Posterior cingulate gyrus (tissue), 11 donors: ENCODE data around the gene KRTAP9-1.
A peak's percentile ranks its signal among the peaks of the same experiment; 100 is the strongest.
"Not testable (repeated sequence)": the region's sequence is repeated elsewhere in the genome, so short reads cannot be mapped to it uniquely, and the experiment has no call there.

Experiments
- DNase-seq, 10 donors: peaks; one replicate each; pipeline versions ENCODE4 v3.0.0 to v3.0.0-alpha.2; 2020 to 2021; ENCODE audit warnings: mixed read lengths in 3 of 10
- intact Hi-C: fragments of 100-400 bp; cut with DNase I; formaldehyde crosslinking; loops from one replicate; pipeline ENCODE4 v1.15.1; 2023

KRTAP9-1 gene, protein sequence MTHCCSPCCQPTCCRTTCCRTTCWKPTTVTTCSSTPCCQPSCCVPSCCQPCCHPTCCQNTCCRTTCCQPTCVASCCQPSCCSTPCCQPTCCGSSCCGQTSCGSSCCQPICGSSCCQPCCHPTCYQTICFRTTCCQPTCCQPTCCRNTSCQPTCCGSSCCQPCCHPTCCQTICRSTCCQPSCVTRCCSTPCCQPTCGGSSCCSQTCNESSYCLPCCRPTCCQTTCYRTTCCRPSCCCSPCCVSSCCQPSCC

DNA sequence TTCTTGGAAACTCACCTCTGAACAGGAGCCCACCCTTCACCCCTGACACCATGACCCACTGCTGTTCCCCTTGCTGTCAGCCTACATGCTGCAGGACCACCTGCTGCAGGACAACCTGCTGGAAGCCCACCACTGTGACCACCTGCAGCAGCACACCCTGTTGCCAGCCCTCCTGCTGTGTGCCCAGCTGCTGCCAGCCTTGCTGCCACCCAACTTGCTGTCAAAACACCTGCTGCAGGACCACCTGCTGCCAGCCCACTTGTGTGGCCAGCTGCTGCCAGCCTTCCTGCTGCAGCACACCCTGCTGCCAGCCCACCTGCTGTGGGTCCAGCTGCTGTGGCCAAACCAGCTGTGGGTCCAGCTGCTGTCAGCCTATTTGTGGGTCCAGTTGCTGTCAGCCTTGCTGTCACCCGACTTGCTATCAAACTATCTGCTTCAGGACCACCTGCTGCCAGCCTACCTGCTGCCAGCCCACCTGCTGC lies at the start of gene KRTAP9-1:
Gene KRTAP9-1, plus strand, starts transcription at position 51 of the 482 bp plus-strand sequence. Its CDS starts 0 bp downstream, at position 51.
- DNase-seq, intact Hi-C loops: not testable (repeated sequence)

DNA sequence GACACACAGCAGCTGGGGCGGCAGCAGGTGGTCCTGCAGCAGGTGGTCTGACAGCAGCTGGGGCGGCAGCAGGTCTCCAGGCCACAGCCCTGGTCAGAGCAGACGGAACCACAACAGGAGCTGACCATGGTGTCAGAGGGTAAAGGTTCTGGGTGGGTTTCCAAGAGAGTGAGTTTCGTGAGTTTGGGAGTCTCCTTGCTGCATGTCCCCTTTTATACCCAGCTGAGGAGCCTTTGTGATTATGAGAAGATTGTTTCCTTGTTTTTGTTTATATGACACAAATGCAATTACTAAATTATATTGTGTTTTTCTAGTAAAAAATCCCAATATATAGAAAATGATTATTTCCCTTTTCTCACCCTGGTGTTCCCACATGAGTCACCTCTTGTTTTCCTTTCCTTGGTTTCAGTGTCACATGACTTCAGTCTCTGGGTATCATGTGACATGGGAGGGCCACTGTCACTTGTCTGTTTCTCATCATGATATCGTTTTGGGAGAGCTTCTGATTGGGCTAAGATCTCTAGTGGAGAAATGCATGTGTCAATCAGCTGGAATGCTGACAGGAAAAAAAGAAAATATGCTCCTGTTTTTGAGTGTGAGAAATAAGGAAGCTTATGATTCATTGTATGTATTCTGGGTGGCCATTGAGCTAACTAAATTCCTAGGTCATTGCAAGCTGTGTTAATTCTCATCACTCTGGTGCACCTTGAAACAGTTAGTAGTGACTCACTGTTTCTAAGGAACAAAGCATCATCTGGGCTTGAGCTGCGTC lies 49.1 kb upstream of the KRTAP9-1 start, which contains the start of gene KRTAP4-6:
Gene KRTAP4-6, minus strand, starts transcription at position 185 of the 772 bp plus-strand sequence. Its CDS starts 57 bp downstream, at position 128.
- no peak for DNase-seq
- intact Hi-C loops, result no loop called here

DNA sequence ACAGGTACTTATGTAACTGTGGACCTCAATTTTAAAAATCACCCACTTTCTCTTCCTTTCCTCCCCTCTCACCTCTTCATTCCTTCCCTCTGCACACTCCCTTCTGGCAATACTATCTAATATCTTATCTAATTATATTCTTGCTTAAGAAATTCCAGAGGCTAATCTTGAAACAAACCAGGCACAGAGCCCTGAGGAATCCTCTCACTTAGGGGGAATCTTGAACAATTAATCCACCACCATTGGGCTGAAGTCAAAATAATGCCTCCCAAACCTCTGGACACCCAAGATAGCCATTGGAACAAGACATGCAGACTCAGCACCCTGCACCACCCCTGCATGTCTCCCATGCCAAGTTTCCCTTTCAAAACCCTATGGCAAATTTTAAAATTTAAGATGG lies 48.3 kb upstream of the KRTAP9-1 start:
- intact Hi-C loops, result no loop called here
- no peak for DNase-seq

DNA sequence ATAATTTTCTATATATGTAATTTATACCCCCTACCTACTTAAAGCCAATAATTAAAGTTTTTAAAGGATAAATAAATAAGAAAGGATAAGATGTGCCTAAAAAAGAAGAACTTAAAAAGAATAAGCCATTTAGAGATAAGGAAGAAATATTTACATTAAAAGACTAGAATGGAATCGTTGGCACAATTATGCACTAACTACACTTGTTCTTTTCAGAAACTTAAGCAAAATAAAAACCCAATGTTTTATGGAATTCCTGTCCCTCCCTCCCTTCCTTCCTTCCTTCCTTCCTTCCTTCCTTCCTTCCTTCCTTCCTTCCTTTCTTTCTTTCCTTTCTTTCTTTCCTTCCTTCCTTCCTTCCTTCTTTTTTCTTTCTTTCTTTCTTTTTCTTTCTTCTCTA lies 44.8 kb upstream of the KRTAP9-1 start:
- intact Hi-C loops, result no loop called here
- DNase-seq, result no peak

DNA sequence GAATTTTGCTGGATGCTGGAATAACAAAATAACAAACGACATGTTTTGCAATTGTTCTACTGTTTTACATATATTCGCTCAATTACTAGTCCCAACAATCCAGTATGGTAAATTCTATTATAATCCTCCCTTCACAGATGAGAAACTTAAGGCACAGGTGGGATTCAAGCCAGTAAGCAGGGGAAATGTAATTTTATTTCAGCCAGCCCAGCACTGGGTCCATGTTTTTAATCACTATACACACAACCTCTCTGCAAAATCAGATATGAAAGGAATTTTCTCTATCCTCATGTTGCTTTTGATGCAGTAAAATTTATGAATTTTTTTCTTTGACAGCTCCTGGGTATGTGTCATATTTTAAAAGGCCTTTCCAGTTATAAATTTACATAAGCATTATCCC lies 44.4 kb upstream of the KRTAP9-1 start:
- intact Hi-C loops, result no loop called here
- no peak for DNase-seq

DNA sequence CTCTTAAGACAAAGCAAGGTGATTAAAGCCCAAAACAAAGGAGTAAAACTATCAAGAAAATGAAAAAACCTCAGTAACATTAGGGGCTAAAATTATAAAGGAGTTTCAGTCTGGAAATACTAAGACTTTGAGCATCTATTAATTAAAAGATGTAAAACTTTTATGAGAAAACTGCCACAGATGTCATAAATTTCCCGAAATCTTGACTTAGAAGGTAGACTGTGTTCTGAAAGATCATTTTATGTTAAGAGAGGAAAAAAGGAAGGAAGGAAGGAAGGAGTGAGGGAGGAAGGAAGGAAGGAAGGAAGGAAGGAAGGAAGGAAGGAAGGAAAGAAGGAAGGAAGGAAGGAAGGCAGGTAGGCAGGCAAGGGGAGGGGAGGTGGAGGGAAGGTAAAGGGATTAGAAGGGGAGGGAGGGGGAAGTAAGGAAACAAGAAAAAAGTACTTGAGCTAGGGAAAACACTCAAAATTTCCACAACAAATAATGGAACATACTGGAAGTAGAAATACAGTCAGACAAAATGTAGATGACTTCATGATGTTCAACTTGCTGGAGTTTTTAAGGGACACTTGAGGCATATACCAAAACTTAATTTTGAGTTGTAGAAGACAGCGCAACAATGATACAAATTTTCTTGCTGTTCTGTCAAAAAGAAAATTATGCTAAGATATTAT lies 42.0 kb upstream of the KRTAP9-1 start:
- intact Hi-C loops, result no loop called here
- DNase-seq, result no peak

DNA sequence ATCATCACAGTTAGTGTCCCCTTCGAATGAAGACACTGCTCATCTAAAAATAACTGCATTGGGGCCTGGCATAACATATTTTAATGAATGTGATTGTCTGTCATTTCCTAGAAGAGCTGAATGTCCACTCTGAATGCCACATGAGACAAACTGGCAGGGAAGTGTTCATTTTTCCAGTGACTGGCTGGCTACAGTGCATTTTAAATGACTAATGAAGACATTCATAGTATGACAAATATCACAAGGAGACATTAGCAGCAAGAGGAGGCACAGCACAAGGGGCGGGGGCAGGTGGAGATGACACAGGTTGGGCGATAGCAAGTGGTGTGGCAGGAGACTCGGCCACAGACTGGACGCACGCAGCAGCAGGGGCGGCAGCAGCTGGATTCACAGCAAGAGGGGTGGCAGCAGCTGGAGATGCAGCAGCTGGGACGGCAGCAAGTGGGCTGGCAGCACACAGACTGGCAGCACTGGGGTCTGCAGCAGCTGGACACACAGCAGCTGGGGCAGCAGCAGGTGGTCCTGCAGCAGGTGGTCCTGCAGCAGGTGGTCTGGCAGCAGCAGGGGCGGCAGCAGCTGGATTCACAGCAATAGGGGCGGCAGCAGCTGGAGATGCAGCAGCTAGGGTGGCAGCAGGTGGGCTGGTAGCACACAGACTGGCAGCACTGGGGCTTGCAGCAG lies 40.6 kb upstream of the KRTAP9-1 start:
- intact Hi-C loops, result not testable (repeated sequence)
- peak in 1 of 10 donors; percentile 68 for DNase-seq

DNA sequence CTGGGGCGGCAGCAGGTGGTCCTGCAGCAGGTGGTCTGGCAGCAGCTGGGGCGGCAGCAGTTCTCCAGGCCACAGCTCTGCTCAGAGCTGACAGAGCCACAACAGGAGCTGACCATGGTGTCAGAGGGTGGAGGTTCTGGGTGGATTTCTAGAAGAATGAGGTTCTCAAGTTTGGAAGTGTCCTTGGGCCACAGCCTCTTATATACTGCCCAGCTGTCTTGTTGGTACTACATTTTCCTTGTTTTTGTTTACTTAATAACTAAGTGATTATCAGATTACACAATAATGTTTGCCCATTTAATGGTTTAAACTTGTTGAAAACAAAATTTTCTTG lies 40.1 kb upstream of the KRTAP9-1 start, which contains the start of gene KRTAP4-5:
Gene KRTAP4-5, minus strand, starts transcription at position 174 of the 334 bp plus-strand sequence. Its CDS starts 58 bp downstream, at position 116.
- intact Hi-C loops, result no loop called here
- DNase-seq, result no peak

DNA sequence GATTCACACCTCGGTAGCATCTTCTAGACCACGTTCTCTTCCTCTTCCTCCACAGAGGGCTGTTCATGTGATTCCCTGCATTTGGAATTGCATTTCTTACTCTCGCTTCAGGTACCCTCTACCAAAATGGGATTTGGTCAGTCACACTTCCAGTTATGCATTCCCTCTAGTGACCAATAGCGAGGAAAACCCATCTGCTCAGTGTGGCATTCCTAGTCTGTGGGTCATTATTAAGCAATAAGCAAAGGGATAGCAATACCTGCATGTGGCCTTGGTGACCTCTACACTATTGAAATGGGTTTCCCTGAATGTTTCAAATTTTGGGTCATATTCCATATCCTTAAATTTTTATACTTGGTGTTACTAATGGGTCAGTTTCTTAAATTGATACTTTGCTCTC lies 39.7 kb upstream of the KRTAP9-1 start:
- intact Hi-C loops, result no loop called here

DNA sequence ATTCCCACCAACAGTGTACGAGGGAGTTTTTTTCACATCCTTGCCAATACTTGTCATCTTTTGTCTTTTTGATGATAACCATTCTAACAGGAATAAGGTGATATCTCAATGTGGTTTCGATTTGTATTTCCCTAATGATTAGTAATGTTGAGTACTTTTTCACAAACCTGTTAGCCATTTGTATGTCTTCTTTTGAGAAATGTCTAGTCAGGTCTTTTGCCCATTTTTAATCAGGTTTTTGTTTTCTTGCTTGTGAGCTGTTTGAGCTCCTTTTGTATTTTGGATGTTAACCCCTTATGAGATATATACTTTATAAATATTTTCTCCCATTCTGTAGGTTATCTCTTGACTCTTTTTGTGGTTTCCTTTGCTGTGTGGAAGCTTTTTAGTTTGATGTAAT lies 38.2 kb upstream of the KRTAP9-1 start:
- no peak for DNase-seq
- intact Hi-C loops, result no loop called here

More for the DNA sequence above, 39.7 kb upstream of the KRTAP9-1 start:
- no peak for DNase-seq

DNA sequence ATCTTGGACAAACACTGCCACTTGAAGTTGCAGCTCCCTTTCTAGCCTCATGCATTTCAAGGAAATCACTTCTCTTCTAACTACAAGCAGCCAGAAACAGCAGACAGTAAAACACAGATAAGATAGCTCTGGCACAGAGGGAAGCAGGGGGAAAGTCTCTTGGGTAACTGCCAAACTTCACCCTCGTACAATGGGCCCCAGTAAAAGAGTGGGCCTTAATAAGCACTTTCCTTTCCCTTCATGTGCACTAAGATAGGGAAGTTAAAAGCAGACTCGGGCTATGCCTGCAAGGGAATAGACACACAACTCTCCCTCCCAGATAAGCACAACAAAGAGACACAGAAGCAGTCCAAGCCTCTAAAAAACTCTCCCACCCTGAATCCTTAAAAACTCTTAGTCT lies 35.8 kb upstream of the KRTAP9-1 start:
- DNase-seq, result no peak

DNA sequence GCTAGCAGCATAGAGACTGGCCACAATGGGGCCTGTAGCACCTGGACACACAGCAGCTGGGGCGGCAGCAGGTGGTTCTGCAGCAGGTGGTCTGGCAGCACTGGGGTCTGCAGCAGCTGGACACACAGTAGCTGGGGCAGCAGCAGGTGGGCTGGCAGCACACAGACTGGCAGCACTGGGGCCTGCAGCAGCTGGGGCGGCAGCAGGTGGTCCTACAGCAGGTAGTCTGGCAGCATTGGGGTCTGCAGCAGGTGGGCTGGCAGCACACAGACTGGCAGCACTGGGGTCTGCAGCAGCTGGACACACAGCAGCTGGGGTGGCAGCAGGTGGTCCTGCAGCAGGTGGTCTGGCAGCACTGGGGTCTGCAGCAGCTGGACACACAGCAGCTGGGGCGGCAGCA lies 29.5 kb upstream of the KRTAP9-1 start:
- intact Hi-C loops, result not testable (repeated sequence)
- peak in 1 of 10 donors; percentile 66 for DNase-seq

More for the DNA sequence above, 35.8 kb upstream of the KRTAP9-1 start:
- intact Hi-C loops, result no loop called here

DNA sequence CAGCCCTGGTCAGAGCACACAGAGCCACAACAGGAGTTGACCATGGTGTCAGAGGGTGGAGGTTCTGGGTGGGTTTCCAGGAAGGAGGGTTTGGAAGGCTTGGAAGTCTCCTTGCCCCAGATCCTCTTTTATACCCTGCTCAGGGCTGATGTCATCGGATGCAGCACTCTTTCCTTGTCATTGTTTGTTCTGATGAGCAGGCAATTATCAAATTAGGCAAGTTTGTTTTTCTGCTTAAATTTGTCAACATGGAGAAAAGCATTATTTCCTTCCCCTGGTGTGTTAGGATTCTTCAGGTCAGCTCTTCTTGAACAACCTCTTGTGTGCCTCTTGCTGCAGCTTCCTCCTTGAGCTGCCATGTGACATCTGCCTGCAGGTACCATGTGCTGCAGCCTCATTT lies 29.0 kb upstream of the KRTAP9-1 start, which contains the start of gene KRTAP4-4:
Gene KRTAP4-4, minus strand, starts transcription at position 101 of the 400 bp plus-strand sequence. Its CDS starts 57 bp downstream, at position 44.
- intact Hi-C loops, result no loop called here
- DNase-seq, result no peak

DNA sequence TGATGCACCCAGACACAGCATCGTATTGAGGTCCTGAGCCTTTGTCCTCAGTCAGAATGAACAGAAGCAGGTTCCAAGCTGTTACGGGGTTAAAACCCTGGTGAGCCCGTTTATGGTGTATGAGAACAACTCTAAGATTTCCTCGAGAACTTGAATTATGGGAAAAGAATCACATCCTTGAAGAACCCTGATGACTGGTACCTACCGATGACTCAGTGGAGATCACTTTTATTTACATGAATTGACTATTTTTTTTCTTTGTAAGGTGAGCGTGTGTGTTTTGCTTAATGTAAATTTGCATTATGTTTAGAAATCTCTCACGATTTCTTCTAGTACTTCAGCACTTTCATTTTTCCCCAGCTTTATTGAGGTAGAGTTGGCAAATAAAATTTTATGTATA lies 25.9 kb upstream of the KRTAP9-1 start:
- intact Hi-C loops, result no loop called here
- DNase-seq, result no peak

DNA sequence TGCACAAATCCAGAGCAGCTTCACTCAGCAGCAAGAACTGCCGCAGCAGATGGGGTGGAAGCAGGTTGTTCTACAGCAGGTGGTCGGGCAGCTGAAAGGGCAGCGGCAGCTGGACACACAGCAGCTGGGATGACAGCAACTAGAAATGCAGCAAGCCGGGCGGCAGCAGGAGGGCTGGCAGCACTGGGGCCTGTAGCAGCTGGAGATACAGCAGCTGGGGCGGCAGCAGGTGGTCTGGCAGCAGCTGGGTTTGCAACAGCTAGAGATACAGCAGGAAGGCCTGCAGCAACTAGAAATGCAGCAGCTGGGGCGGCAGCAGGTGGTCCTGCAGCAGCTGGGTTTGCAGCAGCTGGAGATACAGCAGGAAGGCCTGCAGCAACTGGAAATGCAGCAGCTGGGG lies 22.1 kb upstream of the KRTAP9-1 start:
- intact Hi-C loops, result no loop called here
- DNase-seq, result no peak

DNA sequence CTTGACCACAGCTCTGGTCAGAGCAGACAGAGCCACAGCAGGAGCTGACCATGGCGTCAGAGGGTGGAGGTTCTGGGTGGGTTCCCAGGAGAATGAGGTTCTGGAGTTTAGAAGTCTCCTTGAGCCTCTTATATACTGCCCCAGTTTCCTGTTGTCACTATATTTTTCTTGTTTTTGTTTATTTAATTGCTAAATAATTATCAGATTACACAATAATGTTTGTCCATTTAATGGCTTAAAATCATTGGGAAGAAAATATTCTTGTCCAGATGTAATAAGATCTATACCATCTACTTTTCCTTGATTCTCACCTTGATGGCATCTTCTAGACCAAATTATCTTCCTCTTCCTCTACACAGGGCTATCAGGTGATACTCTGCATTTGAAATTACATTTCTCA lies 21.6 kb upstream of the KRTAP9-1 start, which contains the start of gene KRTAP4-3:
Gene KRTAP4-3, minus strand, starts transcription at position 101 of the 400 bp plus-strand sequence. Its CDS starts 49 bp downstream, at position 52.
- intact Hi-C loops, result no loop called here
- no peak for DNase-seq

DNA sequence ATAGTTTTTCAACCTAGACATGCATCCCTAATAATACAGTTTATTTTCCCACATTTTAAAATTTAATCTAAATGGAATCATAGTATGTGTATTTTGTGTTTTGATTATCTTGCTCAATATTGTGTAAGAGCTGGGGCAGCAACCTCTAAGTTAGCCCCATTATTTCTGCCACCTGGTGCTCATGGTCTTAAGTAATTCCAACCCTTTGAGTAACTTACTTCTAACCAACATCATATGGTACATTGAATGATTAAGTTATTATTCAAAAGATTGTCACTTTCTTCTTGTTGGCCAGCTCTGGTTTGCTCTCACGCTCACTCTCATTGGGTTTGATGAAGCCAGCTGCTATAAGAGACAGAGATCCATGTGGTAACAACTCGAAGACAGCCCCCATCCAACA lies 17.8 kb upstream of the KRTAP9-1 start:
- intact Hi-C loops, result no loop called here
- DNase-seq, result no peak

DNA sequence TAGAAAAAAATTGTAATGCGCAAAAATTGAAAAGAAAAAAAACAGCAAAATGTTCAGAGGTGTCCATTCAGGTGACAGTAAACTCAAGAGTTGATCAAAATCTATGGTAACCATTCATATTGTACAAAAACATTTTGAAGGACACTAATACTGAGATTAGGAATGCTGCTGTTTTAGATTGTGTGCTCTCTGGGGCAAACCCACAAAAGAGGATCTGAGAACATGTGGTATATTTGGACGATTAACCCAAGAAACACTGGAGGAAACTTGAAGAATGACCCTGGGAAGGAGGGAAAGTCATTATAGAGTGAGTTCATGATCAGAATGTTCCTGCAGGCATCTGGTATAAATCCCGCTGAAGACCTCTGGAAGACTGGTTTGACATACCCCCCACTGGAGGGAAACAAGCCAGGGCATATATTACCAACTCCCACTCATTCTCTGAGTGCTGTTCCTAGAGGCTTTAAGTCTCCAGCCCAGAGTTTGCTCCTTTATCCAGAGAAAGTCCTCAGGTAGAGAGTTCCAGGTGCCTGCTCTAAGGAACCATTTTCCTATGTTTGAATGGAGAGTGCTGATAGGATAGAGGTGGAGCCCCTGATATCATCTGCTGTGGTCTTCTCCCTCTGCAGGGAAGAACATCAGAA lies 12.8 kb upstream of the KRTAP9-1 start:
- no peak for DNase-seq
- intact Hi-C loops, result no loop called here

DNA sequence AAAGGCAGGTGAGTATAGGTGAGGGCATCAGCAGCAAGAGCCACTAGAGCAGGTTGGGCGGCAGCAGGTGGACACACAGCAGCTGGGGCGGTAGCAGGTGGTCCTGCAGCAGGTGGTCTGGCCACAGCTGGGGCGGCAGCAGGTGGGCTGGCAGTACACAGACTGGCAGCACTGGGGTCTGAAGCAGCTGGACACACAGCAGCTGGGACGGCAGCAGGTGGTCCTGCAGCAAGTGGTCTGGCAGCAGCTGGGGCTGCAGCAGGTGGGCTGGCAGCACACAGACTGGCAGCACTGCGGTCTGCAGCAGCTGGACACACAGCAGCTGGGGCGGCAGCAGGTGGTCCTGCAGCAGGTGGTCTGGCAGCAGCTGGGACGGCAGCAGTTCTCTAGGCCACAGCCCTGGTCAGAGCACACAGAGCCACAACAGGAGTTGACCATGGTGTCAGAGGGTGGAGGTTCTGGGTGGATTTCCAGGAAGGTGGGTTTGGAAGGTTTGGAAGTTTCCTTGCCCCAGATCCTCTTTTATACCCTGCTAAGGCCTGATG lies 11.9 kb upstream of the KRTAP9-1 start, which contains the start of gene KRTAP4-2:
Gene KRTAP4-2, minus strand, starts transcription at position 495 of the 545 bp plus-strand sequence. Its CDS starts 57 bp downstream, at position 438.
- intact Hi-C loops, result no loop called here
- peak in 1 of 10 donors; percentile 77 for DNase-seq
